ENCODE data around the gene TMEM151A.

Gene TMEM151A

GRCh38 chr11:66291303-66291705 is 390 bp upstream of the TMEM151A start:
- no peak overlapping the region for H2BK15ac ChIP-seq (replicated peaks; ENCODE audit: low read depth)
- H3K4me1 ChIP-seq (ENCODE audit: control insufficient read depth, low read depth, low read length) = peaks cover 2% of the 10 kb centered on the region
- peaks cover 6% of the 10 kb centered on the region for H3K79me2 ChIP-seq (ENCODE audit: control insufficient read depth, insufficient read depth, low read length)
- WGBS (ENCODE audit: extremely low coverage, insufficient coverage, low lambda C conversion rate) = no CpG with 5 or more reads among the region's 16 CpGs
- H3K27ac ChIP-seq (ENCODE audit: low read depth, low read length) = no peak overlapping the region
- H3K56ac ChIP-seq (ENCODE audit: low read length) = no peak overlapping the region
- H4K5ac ChIP-seq (ENCODE audit: low read length) = no peak overlapping the region
- H3K27me3 ChIP-seq (ENCODE audit: insufficient read depth, low read length, poor library complexity) = peaks cover 15% of the 10 kb centered on the region
- no peak overlapping the region for H3K4me2 ChIP-seq (ENCODE audit: low read length)
- no peak overlapping the region for H2BK120ac ChIP-seq (ENCODE audit: low read depth, low read length)
- no peak overlapping the region for H3K4ac ChIP-seq (ENCODE audit: low read depth, low read length)
- peaks cover 8% of the 10 kb centered on the region for H3K79me1 ChIP-seq (ENCODE audit: low read length)
- H3K18ac ChIP-seq (ENCODE audit: low read length) = no peak overlapping the region
- H4K8ac ChIP-seq (ENCODE audit: low read depth, low read length) = no peak overlapping the region
- H3K4me3 ChIP-seq (ENCODE audit: low read length) = no peak overlapping the region
- DNase-seq = no peak
- no peaks in the 10 kb centered on the region for H3K36me3 ChIP-seq (ENCODE audit: control insufficient read depth, insufficient read depth, low read length)
- no peak overlapping the region for H3K9ac ChIP-seq (ENCODE audit: low read length)
- no peak overlapping the region for H2BK5ac ChIP-seq (ENCODE audit: low read length)
- H3K23ac ChIP-seq (ENCODE audit: low read length) = no peak overlapping the region
- H2AK5ac ChIP-seq (ENCODE audit: low read length) = no peak overlapping the region

GRCh38 chr11:66292543-66293332 is 1.0 kb downstream of the TMEM151A start:
- Histone ChIP-seq H2BK5ac (ENCODE audit: low read length) (no peak overlapping the region), H3K18ac (ENCODE audit: low read length) (no peak overlapping the region), H3K9ac (ENCODE audit: low read length) (no peak overlapping the region), H3K27me3 (ENCODE audit: insufficient read depth, low read length, poor library complexity) (peaks cover 15% of the 10 kb centered on the region), H3K79me2 (ENCODE audit: control insufficient read depth, insufficient read depth, low read length) (peaks cover 6% of the 10 kb centered on the region), H4K5ac (ENCODE audit: low read length) (no peak overlapping the region), H3K36me3 (ENCODE audit: control insufficient read depth, insufficient read depth, low read length) (no peaks in the 10 kb centered on the region), H2BK120ac (ENCODE audit: low read depth, low read length) (no peak overlapping the region), H3K56ac (ENCODE audit: low read length) (no peak overlapping the region), H3K27ac (ENCODE audit: low read depth, low read length) (no peak overlapping the region), H2BK15ac (replicated peaks; ENCODE audit: low read depth) (no peak overlapping the region), H2AK5ac (ENCODE audit: low read length) (no peak overlapping the region), H3K23ac (ENCODE audit: low read length) (no peak overlapping the region), H3K4ac (ENCODE audit: low read depth, low read length) (no peak overlapping the region), H3K79me1 (ENCODE audit: low read length) (peaks cover 6% of the 10 kb centered on the region), H3K4me1 (ENCODE audit: control insufficient read depth, low read depth, low read length) (peaks cover 5% of the 10 kb centered on the region), H3K4me2 (ENCODE audit: low read length) (no peak overlapping the region), H3K4me3 (ENCODE audit: low read length) (no peak overlapping the region), H4K8ac (ENCODE audit: low read depth, low read length) (no peak overlapping the region)
- no CpG with 5 or more reads among the region's 17 CpGs for WGBS (ENCODE audit: extremely low coverage, insufficient coverage, low lambda C conversion rate)
- DNase-seq = no peak

GRCh38 chr11:66293352-66293751 is 1.7 kb downstream of the TMEM151A start:
- Histone ChIP-seq H4K8ac (ENCODE audit: low read depth, low read length) (no peak overlapping the region), H4K5ac (ENCODE audit: low read length) (no peak overlapping the region), H3K79me1 (ENCODE audit: low read length) (peaks cover 2% of the 10 kb centered on the region), H3K56ac (ENCODE audit: low read length) (no peak overlapping the region), H3K27me3 (ENCODE audit: insufficient read depth, low read length, poor library complexity) (peaks cover 15% of the 10 kb centered on the region), H3K4me2 (ENCODE audit: low read length) (no peak overlapping the region), H2BK5ac (ENCODE audit: low read length) (no peak overlapping the region), H3K18ac (ENCODE audit: low read length) (no peak overlapping the region), H3K79me2 (ENCODE audit: control insufficient read depth, insufficient read depth, low read length) (peaks cover 2% of the 10 kb centered on the region), H3K23ac (ENCODE audit: low read length) (no peak overlapping the region), H2BK15ac (replicated peaks; ENCODE audit: low read depth) (no peak overlapping the region), H3K4me1 (ENCODE audit: control insufficient read depth, low read depth, low read length) (peaks cover 4% of the 10 kb centered on the region), H3K9ac (ENCODE audit: low read length) (no peak overlapping the region), H2AK5ac (ENCODE audit: low read length) (no peak overlapping the region), H3K4me3 (ENCODE audit: low read length) (no peak overlapping the region), H3K4ac (ENCODE audit: low read depth, low read length) (no peak overlapping the region), H2BK120ac (ENCODE audit: low read depth, low read length) (no peak overlapping the region), H3K27ac (ENCODE audit: low read depth, low read length) (no peak overlapping the region), H3K36me3 (ENCODE audit: control insufficient read depth, insufficient read depth, low read length) (no peaks in the 10 kb centered on the region)
- DNase-seq = no peak
- no CpG with 5 or more reads among the region's 4 CpGs for WGBS (ENCODE audit: extremely low coverage, insufficient coverage, low lambda C conversion rate)

GRCh38 chr11:66293777-66294625 is 2.3 kb downstream of the TMEM151A start:
- Histone ChIP-seq H2AK5ac (ENCODE audit: low read length) (no peak overlapping the region), H4K5ac (ENCODE audit: low read length) (no peak overlapping the region), H3K27me3 (ENCODE audit: insufficient read depth, low read length, poor library complexity) (peaks cover 15% of the 10 kb centered on the region), H3K79me1 (ENCODE audit: low read length) (no peaks in the 10 kb centered on the region), H3K4ac (ENCODE audit: low read depth, low read length) (no peak overlapping the region), H3K56ac (ENCODE audit: low read length) (no peak overlapping the region), H2BK15ac (replicated peaks; ENCODE audit: low read depth) (no peak overlapping the region), H3K79me2 (ENCODE audit: control insufficient read depth, insufficient read depth, low read length) (no peaks in the 10 kb centered on the region), H3K27ac (ENCODE audit: low read depth, low read length) (no peak overlapping the region), H3K23ac (ENCODE audit: low read length) (no peak overlapping the region), H2BK120ac (ENCODE audit: low read depth, low read length) (no peak overlapping the region), H3K4me1 (ENCODE audit: control insufficient read depth, low read depth, low read length) (peaks cover 4% of the 10 kb centered on the region), H3K18ac (ENCODE audit: low read length) (no peak overlapping the region), H3K4me2 (ENCODE audit: low read length) (no peak overlapping the region), H3K4me3 (ENCODE audit: low read length) (no peak overlapping the region), H3K36me3 (ENCODE audit: control insufficient read depth, insufficient read depth, low read length) (no peaks in the 10 kb centered on the region), H3K9ac (ENCODE audit: low read length) (no peak overlapping the region), H4K8ac (ENCODE audit: low read depth, low read length) (no peak overlapping the region), H2BK5ac (ENCODE audit: low read length) (no peak overlapping the region)
- no CpG with 5 or more reads among the region's 30 CpGs for WGBS (ENCODE audit: extremely low coverage, insufficient coverage, low lambda C conversion rate)
- no peak for DNase-seq

- Histone ChIP-seq H3K18ac (ENCODE audit: low read length) (no peak overlapping the region), H3K27ac (ENCODE audit: low read depth, low read length) (no peak overlapping the region), H3K4me3 (ENCODE audit: low read length) (no peak overlapping the region), H2AK5ac (ENCODE audit: low read length) (no peak overlapping the region), H3K79me2 (ENCODE audit: control insufficient read depth, insufficient read depth, low read length) (no peaks in the 10 kb centered on the region), H3K79me1 (ENCODE audit: low read length) (no peaks in the 10 kb centered on the region), H3K56ac (ENCODE audit: low read length) (no peak overlapping the region), H3K4me1 (ENCODE audit: control insufficient read depth, low read depth, low read length) (peaks cover 4% of the 10 kb centered on the region), H3K27me3 (ENCODE audit: insufficient read depth, low read length, poor library complexity) (peaks cover 15% of the 10 kb centered on the region), H3K9ac (ENCODE audit: low read length) (no peak overlapping the region), H2BK5ac (ENCODE audit: low read length) (no peak overlapping the region), H4K5ac (ENCODE audit: low read length) (no peak overlapping the region), H2BK15ac (replicated peaks; ENCODE audit: low read depth) (no peak overlapping the region), H2BK120ac (ENCODE audit: low read depth, low read length) (no peak overlapping the region), H3K23ac (ENCODE audit: low read length) (no peak overlapping the region), H3K4me2 (ENCODE audit: low read length) (no peak overlapping the region), H3K4ac (ENCODE audit: low read depth, low read length) (no peak overlapping the region), H4K8ac (ENCODE audit: low read depth, low read length) (no peak overlapping the region), H3K36me3 (ENCODE audit: control insufficient read depth, insufficient read depth, low read length) (no peaks in the 10 kb centered on the region)
- no peak for DNase-seq
- WGBS (ENCODE audit: extremely low coverage, insufficient coverage, low lambda C conversion rate) = no CpG with 5 or more reads among the region's 123 CpGs
These were observed 3.2 kb downstream of the TMEM151A start for GRCh38 chr11:66294626-66295620.

Measured in mesendoderm (in vitro differentiated cells).